DMS53 treated with DMSO at 0.1 percent for 48 hours (cell line): ENCODE data around the gene TRPM3.

Source experiments
- DNase-seq: peaks from one replicate; lab custom pipeline; 2025; ENCODE audit not compliant: unreplicated experiment; lab: John Stamatoyannopoulos, UW

The TRPM3 gene

GRCh38 chr9:70830618-70831017 is 290.8 kb downstream of the TRPM3 start:
- DNase-seq = no peak

DNA sequence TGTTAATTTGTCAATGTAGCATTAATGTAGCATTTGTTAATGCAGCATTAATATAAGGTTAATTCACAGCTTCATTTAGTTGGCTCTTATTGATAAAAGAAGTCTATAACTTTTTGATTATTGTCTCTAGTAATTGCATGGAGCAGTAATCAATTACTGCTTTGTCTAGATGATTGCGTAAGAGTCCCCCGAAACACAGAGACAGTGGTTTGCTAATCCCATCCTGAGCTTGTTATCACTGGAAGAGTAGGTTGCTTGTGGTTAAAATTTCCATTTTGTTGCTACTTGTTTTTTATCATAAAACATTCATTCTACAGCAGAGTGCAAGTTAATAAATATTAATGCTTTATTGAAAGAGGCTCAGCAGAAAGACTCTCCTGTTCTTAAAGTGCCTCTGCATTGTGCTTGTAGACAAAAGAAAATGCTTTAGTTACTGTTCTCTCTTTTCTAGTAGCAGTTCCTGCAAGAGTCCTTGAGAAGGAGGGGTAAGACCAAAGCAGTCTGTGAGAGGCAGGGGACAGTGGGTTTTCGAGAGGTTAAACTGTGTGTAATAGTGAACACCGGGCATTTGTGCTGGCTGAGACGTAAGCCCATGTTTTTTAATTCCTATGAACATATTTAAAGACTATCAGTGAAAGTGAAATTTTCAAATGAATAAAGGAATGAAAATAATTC is 291.7 kb downstream of the TRPM3 start:
- no peak for DNase-seq

DNA sequence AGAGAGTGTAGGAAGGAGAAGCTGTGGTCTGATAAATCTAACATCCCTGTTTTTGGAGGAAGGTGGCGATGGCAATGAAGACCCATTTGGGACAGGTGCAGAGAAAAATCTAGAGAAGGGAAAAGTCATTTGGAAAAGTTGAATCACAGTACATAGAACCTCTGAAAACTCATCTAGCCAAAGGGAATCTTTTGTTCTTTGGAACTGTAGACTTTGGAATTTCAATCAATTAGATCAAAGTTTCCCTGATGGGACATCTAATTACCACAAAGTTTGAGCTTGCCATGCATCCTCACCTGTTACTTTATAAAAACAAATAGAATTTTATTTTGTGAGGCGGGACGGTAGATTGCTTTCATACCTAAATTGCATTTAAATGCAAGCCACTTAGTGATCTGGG is 294.9 kb downstream of the TRPM3 start:
- no peak for DNase-seq

DNA sequence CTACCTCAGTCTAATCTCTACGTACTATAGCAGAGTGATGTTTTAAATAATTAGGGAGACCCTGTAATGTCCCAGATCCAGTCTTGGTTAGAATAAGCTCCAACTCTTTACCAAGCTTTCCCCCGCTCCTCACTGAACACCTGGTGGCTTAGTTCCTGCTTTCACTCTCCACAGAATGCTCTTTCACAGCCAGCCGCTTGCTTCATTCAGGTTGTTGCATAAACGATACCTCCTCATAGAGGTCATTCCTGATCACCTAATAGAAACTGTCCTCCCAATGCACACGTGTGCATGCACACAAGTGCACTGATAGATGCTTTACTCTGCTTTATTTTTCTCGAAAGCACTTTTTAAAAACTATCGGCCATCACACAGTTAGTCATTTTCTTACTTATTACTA is 298.1 kb downstream of the TRPM3 start:
- no peak for DNase-seq

- no peak for DNase-seq
Measured at GRCh38 chr9:70817311-70817710, 304.1 kb downstream of the TRPM3 start.

GRCh38 chr9:70816891-70817290 is 304.5 kb downstream of the TRPM3 start:
- DNase-seq = no peak

DNA sequence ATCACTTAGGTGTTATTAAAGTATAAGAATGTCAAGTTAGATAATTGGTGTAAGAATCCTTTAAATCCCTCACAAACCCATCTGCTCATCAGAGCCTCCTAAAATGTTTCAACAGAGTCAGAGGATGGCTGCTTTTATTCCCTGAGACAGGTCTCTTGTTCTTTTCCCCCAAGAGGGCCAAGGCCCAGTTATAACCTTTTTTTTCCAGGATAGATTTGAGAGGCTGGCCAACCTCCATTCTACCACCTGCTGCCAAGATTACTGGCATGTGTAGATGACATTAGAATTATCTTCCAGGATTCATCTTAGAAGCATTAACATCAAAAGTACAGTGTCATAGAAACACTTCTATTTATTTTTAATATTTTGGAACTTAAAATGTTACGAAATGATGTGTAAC is 305.1 kb downstream of the TRPM3 start:
- DNase-seq = no peak

DNA sequence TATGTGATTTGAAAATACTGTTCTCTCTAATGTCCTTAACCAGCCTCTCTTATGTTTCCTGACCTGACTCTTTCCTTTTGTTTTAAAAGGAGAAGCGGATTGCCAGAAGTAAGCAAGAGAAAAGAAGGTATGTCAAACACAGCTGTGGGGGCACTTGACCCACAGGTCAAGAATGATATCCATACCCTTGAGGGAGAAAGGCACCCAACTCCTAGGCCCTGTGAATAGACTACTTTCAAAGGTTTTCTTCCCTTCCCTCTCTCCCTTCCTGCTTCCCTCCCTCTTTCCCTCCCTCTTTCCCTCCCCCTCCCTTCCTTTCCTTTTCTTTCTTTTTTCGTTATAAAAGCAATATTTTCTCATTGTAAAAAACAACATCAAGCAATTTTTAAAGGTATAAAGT is 306.8 kb downstream of the TRPM3 start:
- no peak for DNase-seq

- no peak for DNase-seq
Measured at GRCh38 chr9:70813141-70813540, 308.3 kb downstream of the TRPM3 start.

- no peak for DNase-seq
Measured at GRCh38 chr9:70811638-70812037, 309.8 kb downstream of the TRPM3 start.

DNA sequence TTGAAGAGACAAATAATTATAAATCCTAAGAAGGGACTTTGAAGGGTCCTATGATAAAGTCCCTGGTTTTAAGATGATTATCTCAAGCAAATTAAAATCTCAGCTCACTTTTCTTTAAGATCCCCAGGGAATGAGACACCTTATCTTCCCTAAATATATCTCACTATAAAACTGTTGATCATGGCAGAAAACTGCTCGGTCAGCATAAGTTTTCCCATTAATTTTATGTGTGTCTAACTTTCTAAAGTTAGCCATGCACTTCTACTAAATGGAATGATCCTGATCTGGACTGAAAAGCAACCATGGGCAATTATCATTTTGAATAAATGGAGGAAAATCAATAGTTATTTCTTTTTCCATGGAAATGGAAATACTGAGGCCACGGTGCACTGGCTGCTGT is 314.5 kb downstream of the TRPM3 start:
- no peak for DNase-seq

DNA sequence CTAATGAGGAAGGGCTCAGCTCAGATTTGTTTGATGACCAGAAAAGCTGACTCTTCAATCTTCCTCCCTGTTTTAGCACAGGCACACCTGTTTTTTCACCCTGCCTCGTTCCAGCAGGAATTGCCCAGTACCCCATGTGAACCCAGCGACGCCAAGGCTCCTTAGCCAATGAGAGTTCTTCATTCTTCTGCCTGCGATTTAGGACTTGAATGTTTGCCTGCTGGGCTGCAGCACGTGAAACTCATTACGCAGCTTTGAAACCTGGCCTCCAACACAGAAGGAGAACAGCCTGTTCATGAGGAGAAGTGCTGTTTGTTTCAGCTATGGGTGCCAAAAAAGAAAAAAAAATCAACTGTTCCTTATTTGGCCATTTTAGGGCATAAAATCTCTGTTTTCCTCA is 315.5 kb downstream of the TRPM3 start:
- no peak for DNase-seq

GRCh38 chr9:70802758-70803436 is 318.5 kb downstream of the TRPM3 start:
- DNase-seq = no peak

- DNase-seq = no peak
Measured at GRCh38 chr9:70802206-70802605, 319.2 kb downstream of the TRPM3 start.

GRCh38 chr9:70801181-70801829 is 320.1 kb downstream of the TRPM3 start:
- no peak for DNase-seq

DNA sequence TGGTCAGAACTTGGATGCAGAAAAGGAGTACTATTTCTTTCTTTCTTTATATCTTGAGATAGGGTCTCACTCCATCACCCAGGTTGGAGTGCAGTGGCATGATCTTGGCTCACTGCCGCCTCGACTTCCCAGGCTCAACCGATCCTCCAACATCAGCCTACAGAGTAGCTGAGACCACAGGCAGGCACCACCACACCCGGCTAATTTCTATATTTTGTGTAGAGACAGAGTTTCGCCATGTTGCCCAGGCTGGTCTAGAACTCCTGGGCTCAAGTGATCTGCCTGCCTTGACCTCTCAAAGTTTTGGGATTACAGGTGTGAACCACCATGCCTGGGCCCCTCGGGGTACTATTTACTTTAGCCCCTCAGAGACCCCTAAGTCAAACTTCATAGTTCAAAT is 323.4 kb downstream of the TRPM3 start:
- DNase-seq = no peak

GRCh38 chr9:70795841-70796240 is 325.6 kb downstream of the TRPM3 start:
- no peak for DNase-seq

DNA sequence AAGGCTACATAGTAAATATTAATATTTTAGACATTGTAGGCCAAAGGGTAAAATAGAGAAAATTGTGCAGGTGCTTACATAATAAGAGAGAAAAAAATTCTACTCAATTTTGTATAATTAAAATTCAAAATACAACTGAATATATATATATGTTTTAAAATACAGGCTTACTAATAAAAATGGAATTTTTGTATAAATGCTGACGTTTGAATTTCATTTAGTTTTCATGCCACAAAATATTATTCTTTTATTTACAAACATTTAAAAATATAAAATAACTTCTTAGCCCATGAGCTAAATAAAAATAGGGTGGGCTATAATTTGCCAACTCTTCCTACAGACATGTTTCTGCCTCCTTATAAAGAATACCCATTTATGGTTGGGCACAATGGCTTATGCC is 328.6 kb downstream of the TRPM3 start:
- no peak for DNase-seq

GRCh38 chr9:70791936-70792335 is 329.5 kb downstream of the TRPM3 start:
- DNase-seq = no peak

- no peak for DNase-seq
Measured at GRCh38 chr9:70789086-70789485, 332.3 kb downstream of the TRPM3 start.

DNA sequence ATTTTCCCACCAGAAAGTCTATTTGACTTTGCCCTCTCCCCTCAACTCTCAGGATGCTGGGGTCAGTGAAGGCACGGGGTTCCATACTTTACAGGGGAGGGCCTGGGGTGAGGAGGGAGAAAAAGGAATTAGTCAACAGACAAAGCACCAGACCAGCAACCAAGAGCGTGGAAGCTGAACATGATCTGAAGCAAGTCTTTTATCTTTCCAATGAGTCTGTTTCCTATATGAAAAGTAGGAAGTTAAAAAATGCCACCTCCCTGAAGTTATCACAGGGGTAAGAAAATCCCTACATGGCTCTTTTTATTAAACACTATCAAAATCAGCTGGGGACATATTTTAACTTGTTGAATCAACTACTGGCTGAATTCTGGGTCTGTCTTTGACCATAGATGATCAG is 337.0 kb downstream of the TRPM3 start:
- no peak for DNase-seq

DNA sequence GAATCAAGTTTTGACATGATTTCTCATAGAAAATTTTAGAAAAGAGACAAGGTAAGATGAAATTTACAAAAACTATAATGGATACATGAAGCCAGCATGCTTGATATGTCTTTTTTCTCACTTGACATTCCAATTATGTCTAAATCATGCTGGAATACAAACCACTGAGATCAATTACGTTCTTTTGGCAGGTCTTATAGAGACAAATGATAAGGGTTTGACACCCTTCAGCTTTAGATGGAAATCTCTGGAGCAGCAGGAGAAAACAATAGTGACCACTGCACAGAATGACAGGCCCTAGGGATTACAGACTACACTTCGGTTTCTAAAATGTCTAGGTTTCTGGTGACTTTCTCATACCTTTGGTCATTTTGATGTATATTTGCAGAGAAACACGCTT is 342.9 kb downstream of the TRPM3 start:
- no peak for DNase-seq
